ENCODE measurements around the gene ITM2B.
"Not testable (repeated sequence)": the region's sequence is repeated elsewhere in the genome, so short reads cannot be mapped to it uniquely, and the experiment has no call there.

The ITM2B gene

GRCh38 chr13:48230541-48230940 is 2.5 kb upstream of the ITM2B start:
- DNase-seq: no peak

- no peak for DNase-seq
Measured at GRCh38 chr13:48231080-48231479, 1.9 kb upstream of the ITM2B start.

GRCh38 chr13:48231933-48232332 is 1.1 kb upstream of the ITM2B start:
- no peak for DNase-seq

GRCh38 chr13:48232420-48233045 is 473 bp upstream of the ITM2B start:
- no peak for DNase-seq

- DNase-seq: no peak
Measured at GRCh38 chr13:48233889-48234488, 983 bp downstream of the ITM2B start.

GRCh38 chr13:48234566-48235340 is 1.7 kb downstream of the ITM2B start:
- DNase-seq: peak; percentile 60

- DNase-seq: peak; percentile 69
Measured at GRCh38 chr13:48235341-48236135, 2.5 kb downstream of the ITM2B start.

- DNase-seq: peak; percentile 45
Measured at GRCh38 chr13:48236528-48237353, 3.7 kb downstream of the ITM2B start.

GRCh38 chr13:48239369-48239768 is 6.4 kb downstream of the ITM2B start:
- DNase-seq: not testable (repeated sequence)

- no peak for DNase-seq
Measured at GRCh38 chr13:48241651-48242050, 8.6 kb downstream of the ITM2B start.

GRCh38 chr13:48242677-48243076 is 9.7 kb downstream of the ITM2B start:
- DNase-seq: no peak

GRCh38 chr13:48244159-48244558 is 11.2 kb downstream of the ITM2B start:
- DNase-seq: no peak

- DNase-seq: no peak
Measured at GRCh38 chr13:48246102-48246501, 13.1 kb downstream of the ITM2B start.

- DNase-seq: no peak
Measured at GRCh38 chr13:48249018-48249417, 16.0 kb downstream of the ITM2B start.

GRCh38 chr13:48251611-48252081 is 18.6 kb downstream of the ITM2B start:
- no peak for DNase-seq

- no peak for DNase-seq
Measured at GRCh38 chr13:48252176-48252575, 19.2 kb downstream of the ITM2B start.

GRCh38 chr13:48253849-48254248 is 20.8 kb downstream of the ITM2B start:
- DNase-seq: no peak

- no peak for DNase-seq
Measured at GRCh38 chr13:48255090-48255489, 22.1 kb downstream of the ITM2B start.

- no peak for DNase-seq
Measured at GRCh38 chr13:48255954-48256353, 22.9 kb downstream of the ITM2B start.

- no peak for DNase-seq
Measured at GRCh38 chr13:48258002-48258401, 25.0 kb downstream of the ITM2B start.

GRCh38 chr13:48258430-48258829 is 25.4 kb downstream of the ITM2B start:
- no peak for DNase-seq

- DNase-seq: no peak
Measured at GRCh38 chr13:48260970-48261369, 28.0 kb downstream of the ITM2B start.
